ENCODE data around the gene IFI44L.

The IFI44L gene

GRCh38 chr1:78691995-78692747, 71.9 kb downstream of the IFI44L start:
- no peak for DNase-seq

Data from activated CD4-positive, CD25-positive, alpha-beta regulatory T cell treated with anti-CD3 and anti-CD28 coated beads, Interleukin-2, amount 50 U/mL, for 72 hours (primary cell).